ENCODE data around the gene ABTB2. TPM values are rescaled to one million over a fixed set of nuclear protein-coding genes. Genes with fewer than 3 reads are reported as not detected.
A peak's percentile ranks its signal among the peaks of the same experiment; 100 is the strongest.

Gene ABTB2
- total and polyA plus RNA-seq, 2 donors, result 3.2 to 4.4 TPM

DNA sequence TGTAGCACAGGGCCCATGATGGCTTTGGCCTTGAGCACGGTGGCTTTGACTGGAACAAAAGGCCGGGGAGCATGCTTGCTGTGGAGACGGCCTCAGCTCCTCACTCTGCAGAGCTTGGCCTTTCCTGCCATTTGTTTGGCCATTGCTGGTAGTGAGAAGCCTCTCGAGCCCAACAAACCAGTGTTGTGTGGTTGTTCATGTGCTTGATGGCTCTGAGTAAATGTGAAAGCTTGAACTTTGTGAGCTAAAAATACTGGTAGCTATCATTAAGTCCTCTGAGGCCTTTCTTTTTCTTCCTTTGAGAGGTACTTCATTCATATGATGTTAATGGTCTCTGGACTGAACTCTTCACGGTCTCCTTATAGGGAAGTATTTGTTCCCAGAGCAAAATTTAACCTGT is 212.7 kb downstream of the ABTB2 start:
- no peak for DNase-seq (ENCODE audit: extremely low spot score)
- WGBS, result 87% methylated on average over 5 of the region's 5 CpGs
- H3K36me3 ChIP-seq (ENCODE audit: insufficient read depth), result peaks cover 12% of the 10 kb centered on the region
- H3K27ac ChIP-seq (ENCODE audit: low read depth), result no peak overlapping the region
- no peak overlapping the region for H3K4me3 ChIP-seq (ENCODE audit: low read depth, low read length)
- H3K4me1 ChIP-seq (ENCODE audit: insufficient read depth), result no peaks in the 10 kb centered on the region

DNA sequence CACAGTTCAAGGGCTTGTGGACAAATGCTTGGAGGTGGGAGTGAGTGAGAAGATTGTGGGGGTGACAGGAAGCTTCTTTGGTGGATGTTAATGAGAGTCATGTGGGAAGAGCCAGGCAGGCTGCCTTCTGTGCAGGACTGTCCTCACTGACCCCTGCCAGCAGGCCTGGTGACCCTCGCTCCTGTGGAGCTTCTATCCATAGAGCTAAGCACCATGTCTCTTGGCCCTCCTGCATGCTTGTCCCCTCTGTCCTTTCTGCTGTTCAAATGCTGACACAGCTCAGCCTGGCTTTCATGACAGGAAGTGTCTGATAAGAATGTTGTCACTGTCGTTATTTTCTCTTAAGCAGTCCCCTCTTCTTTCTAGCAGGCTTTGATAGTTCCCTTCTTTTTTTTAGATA is 214.8 kb downstream of the ABTB2 start:
- Histone ChIP-seq H3K4me3 (ENCODE audit: low read depth, low read length) (no peak overlapping the region), H3K4me1 (ENCODE audit: insufficient read depth) (no peaks in the 10 kb centered on the region), H3K36me3 (ENCODE audit: insufficient read depth) (peaks cover 12% of the 10 kb centered on the region), H3K27ac (ENCODE audit: low read depth) (no peak overlapping the region)
- 66% methylated on average over 2 of the region's 2 CpGs for WGBS
- DNase-seq (ENCODE audit: extremely low spot score), result no peak

DNA sequence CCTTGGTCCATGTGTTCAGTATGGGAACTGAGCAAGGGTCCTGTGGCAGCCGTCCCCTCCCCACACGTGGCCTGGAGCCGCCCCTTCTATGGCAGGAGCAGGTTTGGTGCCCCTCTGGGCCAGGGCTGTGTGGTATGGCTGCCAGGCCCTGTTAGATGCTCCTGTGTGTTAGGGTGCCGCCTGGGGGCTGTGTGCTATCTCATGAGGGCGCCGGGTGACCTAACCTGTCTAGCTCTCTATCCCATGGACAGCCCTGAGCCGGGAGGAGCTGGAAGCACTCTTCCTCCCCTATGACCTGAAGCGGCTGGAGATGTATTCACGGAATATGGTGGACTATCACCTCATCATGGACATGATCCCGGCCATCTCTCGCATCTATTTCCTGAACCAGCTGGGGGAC is 217.7 kb downstream of the ABTB2 start:
- Histone ChIP-seq H3K36me3 (ENCODE audit: insufficient read depth) (peaks cover 12% of the 10 kb centered on the region), H3K4me1 (ENCODE audit: insufficient read depth) (no peaks in the 10 kb centered on the region), H3K27ac (ENCODE audit: low read depth) (no peak overlapping the region), H3K4me3 (ENCODE audit: low read depth, low read length) (no peak overlapping the region)
- DNase-seq (ENCODE audit: extremely low spot score), result no peak
- 95% methylated on average over 11 of the region's 11 CpGs for WGBS

DNA sequence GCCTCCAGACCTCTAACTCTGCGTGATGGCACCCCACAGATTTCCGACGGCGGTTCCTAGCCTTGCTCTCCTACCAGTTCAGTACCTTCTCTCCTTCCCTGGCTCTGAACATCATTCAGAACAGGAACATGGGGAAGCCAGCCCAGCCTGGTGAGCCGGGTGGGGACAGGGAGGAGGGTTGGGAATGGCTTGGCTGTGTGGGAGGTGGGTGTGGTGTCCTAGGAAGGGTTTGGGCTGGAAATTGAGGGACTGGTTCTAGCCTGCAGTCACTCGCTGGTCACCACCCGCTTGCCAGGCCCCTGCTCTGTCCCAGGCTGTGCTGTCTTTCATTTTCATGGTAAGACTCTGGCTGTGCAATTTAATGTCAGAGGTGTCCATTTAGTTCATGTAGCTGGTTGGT is 218.5 kb downstream of the ABTB2 start:
- Histone ChIP-seq H3K4me3 (ENCODE audit: low read depth, low read length) (no peak overlapping the region), H3K27ac (ENCODE audit: low read depth) (no peak overlapping the region), H3K36me3 (ENCODE audit: insufficient read depth) (peaks cover 10% of the 10 kb centered on the region), H3K4me1 (ENCODE audit: insufficient read depth) (no peaks in the 10 kb centered on the region)
- no peak for DNase-seq (ENCODE audit: extremely low spot score)
- WGBS, result 91% methylated on average over 7 of the region's 7 CpGs

DNA sequence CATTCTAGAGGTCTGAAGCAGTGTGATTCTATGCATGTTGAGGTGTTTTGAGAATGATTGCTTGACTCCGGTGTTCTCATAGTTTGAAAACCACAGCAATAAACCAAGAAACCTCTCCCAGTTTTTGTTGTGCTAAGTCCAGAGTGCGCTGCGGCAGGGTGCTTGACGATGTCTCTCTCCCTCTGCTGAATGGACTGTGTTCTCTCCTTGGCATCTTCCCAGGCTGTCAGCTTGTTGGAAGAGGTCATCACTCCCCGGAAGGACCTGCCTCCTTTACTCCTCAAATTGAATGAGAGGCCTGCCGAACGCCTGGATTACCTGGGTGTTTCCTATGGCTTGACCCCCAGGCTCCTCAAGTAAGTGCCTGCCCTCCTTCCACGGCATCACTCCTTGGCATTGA is 221.4 kb downstream of the ABTB2 start:
- H3K36me3 ChIP-seq (ENCODE audit: insufficient read depth), result peaks cover 4% of the 10 kb centered on the region
- DNase-seq (ENCODE audit: extremely low spot score), result no peak
- WGBS, result 94% methylated on average over 8 of the region's 8 CpGs

GRCh38 chr11:34135439-34135838 is 222.4 kb downstream of the ABTB2 start:
- H3K36me3 ChIP-seq (ENCODE audit: insufficient read depth), result peaks cover 5% of the 10 kb centered on the region
- 96% methylated on average over 3 of the region's 3 CpGs for WGBS
- H3K27ac ChIP-seq (ENCODE audit: low read depth), result no peak overlapping the region
- DNase-seq (ENCODE audit: extremely low spot score), result no peak
- no peak overlapping the region for H3K4me3 ChIP-seq (ENCODE audit: low read depth, low read length)
- H3K4me1 ChIP-seq (ENCODE audit: insufficient read depth), result no peaks in the 10 kb centered on the region

More for the DNA sequence above, 221.4 kb downstream of the ABTB2 start:
- Histone ChIP-seq H3K4me1 (ENCODE audit: insufficient read depth) (no peaks in the 10 kb centered on the region), H3K27ac (ENCODE audit: low read depth) (no peak overlapping the region), H3K4me3 (ENCODE audit: low read depth, low read length) (no peak overlapping the region)

DNA sequence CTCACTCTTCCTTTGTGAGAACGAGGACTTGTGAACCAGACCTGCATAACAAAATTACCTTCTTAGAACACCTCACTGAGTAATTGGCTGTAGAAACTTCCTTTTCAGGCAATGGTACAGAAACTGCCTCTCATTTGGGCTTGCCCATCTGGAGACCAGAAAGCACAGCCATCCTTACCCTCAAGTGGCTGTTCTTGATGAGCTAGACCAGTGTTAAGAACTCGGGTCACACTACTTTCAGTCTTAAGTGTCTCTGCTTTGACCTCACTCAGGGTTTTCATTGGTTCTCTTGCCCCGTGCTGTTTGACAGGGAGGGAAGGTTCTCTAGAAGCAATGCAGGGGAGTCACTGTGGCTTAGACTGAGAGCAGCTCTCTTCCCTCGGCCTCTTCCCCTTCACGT is 223.0 kb downstream of the ABTB2 start:
- no peaks in the 10 kb centered on the region for H3K4me1 ChIP-seq (ENCODE audit: insufficient read depth)
- H3K4me3 ChIP-seq (ENCODE audit: low read depth, low read length), result no peak overlapping the region
- no peak for DNase-seq (ENCODE audit: extremely low spot score)
- no peak overlapping the region for H3K27ac ChIP-seq (ENCODE audit: low read depth)
- WGBS, result 90% methylated on average over 5 of the region's 5 CpGs
- H3K36me3 ChIP-seq (ENCODE audit: insufficient read depth), result peaks cover 3% of the 10 kb centered on the region

- H3K36me3 ChIP-seq (ENCODE audit: insufficient read depth), result peaks cover 3% of the 10 kb centered on the region
- H3K27ac ChIP-seq (ENCODE audit: low read depth), result no peak overlapping the region
- no peaks in the 10 kb centered on the region for H3K4me1 ChIP-seq (ENCODE audit: insufficient read depth)
- no peak for DNase-seq (ENCODE audit: extremely low spot score)
- no peak overlapping the region for H3K4me3 ChIP-seq (ENCODE audit: low read depth, low read length)
- WGBS, result 90% methylated on average over 4 of the region's 4 CpGs
Observed at GRCh38 chr11:34132261-34132965, 225.4 kb downstream of the ABTB2 start.

DNA sequence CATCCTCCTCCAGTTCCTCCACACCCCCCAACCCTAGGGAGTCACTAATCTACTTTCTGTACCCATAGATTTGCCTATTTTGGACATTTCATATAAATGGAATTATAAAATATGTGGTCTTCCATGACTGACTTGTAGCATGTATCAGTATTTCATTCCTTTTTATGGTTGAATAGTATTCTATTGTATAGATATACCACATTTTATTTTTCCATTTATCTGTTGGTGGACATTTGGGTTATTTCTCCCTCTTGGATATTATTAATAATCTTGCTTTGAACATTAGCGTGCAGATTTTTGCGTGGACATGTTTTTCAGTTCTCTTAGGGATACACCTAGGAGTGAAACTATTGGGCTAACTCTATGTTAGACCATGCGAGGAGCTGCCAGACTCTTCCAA is 229.0 kb downstream of the ABTB2 start:
- peaks cover 5% of the 10 kb centered on the region for H3K36me3 ChIP-seq (ENCODE audit: insufficient read depth)
- DNase-seq (ENCODE audit: extremely low spot score), result no peak
- H3K27ac ChIP-seq (ENCODE audit: low read depth), result no peak overlapping the region
- 99% methylated on average over 3 of the region's 3 CpGs for WGBS
- H3K4me3 ChIP-seq (ENCODE audit: low read depth, low read length), result no peak overlapping the region
- H3K4me1 ChIP-seq (ENCODE audit: insufficient read depth), result no peaks in the 10 kb centered on the region

DNA sequence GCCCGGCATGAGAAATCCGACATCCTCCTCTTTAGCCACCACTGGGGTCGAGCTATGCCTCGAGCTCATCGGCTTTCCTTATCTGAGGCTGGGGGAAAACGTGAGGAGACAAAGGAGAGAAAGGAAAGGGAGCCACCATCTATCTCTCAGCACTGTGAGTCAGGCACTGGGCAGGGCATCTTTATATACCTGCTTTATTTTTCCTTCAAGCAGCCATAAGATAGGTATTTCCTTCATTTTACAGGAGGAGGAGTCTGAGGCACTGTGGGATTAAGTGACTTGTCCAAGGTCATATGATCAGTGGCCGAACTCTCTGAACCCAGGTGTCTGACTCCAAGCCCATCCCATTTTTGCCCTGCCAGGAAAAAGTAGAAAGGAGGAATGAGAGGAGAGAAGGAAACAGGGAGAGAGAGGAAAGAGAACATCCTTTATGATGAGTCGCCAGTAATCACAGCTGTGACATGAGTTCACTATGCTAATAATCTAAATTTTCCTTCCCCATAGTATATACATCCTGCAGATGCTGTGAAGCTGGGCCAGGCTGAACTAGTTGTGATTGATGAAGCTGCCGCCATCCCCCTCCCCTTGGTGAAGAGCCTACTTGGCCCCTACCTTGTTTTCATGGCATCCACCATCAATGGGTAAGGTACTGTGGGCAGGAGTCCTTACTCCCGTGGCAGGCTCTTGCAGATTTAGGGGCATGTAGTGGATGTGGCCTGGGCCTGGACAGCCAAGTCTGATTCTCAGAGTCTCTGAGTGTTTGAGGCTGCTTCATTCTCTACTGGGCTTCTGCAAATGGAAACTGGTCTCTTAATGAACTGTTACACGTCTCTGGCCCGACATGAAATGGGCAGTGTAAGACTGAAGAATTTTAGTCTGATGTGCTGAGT is 230.6 kb downstream of the ABTB2 start:
- no peak overlapping the region for H3K27ac ChIP-seq (ENCODE audit: low read depth)
- peaks cover 5% of the 10 kb centered on the region for H3K36me3 ChIP-seq (ENCODE audit: insufficient read depth)
- 90% methylated on average over 12 of the region's 12 CpGs for WGBS
- H3K4me1 ChIP-seq (ENCODE audit: insufficient read depth), result no peaks in the 10 kb centered on the region
- H3K4me3 ChIP-seq (ENCODE audit: low read depth, low read length), result no peak overlapping the region
- DNase-seq (ENCODE audit: extremely low spot score), result no peak

DNA sequence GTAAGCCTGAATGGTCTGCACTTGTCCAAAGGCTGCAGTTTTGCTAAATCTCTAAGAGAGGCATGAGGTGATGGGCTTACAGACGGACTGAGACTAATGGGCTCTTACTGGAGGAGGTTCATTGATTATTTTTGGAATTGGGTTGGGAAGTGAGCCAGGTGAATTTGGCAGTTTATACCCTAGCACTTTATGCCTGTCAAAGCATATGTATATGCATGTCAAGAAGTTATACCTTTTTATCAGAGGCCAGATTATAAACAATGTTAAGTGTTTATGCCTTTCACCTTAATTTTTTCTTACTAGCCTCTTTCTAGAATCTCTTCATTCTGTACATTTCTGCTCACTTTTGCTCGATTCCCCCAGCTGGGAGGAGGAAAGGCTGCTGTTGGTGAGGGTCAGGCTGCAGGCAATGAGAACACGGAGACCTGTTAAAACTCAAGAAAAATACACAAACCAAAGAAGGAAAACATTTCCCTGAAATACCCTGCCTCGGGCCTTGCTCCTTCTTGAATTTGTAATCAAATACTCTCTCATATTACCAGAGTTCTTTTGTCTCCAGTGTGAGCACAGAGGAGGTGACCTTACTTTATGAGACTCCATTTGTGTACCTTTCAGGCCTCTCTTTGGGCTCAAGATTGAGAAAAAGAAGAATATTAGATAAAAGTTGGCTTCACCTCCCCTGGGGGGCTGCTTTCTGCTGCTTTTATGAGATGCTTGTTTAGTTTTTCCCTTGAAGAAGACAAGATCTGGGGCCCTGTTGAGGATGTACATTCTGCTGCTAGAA is 232.7 kb downstream of the ABTB2 start:
- Histone ChIP-seq H3K4me3 (ENCODE audit: low read depth, low read length) (no peak overlapping the region), H3K4me1 (ENCODE audit: insufficient read depth) (no peaks in the 10 kb centered on the region), H3K27ac (ENCODE audit: low read depth) (no peak overlapping the region), H3K36me3 (ENCODE audit: insufficient read depth) (peaks cover 1% of the 10 kb centered on the region)
- WGBS, result 69% methylated on average over 4 of the region's 4 CpGs
- peak; percentile 26 for DNase-seq (ENCODE audit: extremely low spot score)

DNA sequence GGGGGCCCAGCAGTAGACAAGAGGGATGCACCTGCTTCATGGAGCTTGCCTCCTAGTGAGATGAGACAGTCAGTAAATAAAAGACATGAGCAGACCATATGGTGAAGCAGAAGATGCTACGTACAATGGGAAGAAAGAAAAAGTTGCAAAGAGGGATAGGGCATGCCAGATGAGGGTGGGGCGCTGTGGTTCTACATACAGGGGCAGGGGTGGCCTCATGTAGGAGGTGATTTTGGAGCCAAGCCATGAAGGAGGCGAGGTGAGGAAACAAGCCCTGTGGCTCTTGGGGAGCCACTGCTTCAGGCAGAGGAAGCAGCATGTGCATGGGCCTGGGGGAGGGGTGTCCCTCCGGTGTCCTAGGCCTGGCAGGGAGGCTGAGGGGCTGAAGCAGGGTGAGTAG is 237.2 kb downstream of the ABTB2 start:
- H3K36me3 ChIP-seq (ENCODE audit: insufficient read depth), result peaks cover 7% of the 10 kb centered on the region
- H3K4me1 ChIP-seq (ENCODE audit: insufficient read depth), result no peaks in the 10 kb centered on the region
- WGBS, result 95% methylated on average over 4 of the region's 4 CpGs
- no peak overlapping the region for H3K27ac ChIP-seq (ENCODE audit: low read depth)
- no peak for DNase-seq (ENCODE audit: extremely low spot score)
- H3K4me3 ChIP-seq (ENCODE audit: low read depth, low read length), result no peak overlapping the region

DNA sequence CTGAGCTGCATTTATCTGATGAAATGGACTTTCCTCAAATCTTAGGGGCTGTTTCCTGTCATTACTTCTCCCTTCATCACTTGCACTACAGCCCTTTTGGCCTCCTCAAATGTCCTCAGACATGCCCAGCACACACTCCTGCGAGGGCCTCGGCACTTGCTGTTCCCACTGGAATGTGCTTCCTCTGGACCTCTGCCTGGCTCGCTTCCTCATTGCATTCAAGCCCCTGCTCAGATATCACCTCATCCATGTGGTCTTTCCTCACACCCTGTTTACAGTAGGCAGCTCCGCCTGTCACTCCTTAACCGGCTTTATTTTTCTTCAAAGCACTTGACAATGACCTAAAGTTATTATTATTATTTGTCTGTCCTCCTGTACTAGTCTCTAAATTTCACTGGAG is 243.3 kb downstream of the ABTB2 start:
- no peak for DNase-seq (ENCODE audit: extremely low spot score)
- Histone ChIP-seq H3K4me1 (ENCODE audit: insufficient read depth) (no peaks in the 10 kb centered on the region), H3K27ac (ENCODE audit: low read depth) (no peak overlapping the region), H3K36me3 (ENCODE audit: insufficient read depth) (peaks cover 9% of the 10 kb centered on the region), H3K4me3 (ENCODE audit: low read depth, low read length) (no peak overlapping the region)
- WGBS, result 97% methylated on average over 5 of the region's 5 CpGs
